Activated CD4-positive, CD25-positive, alpha-beta regulatory T cell (primary cell): Measurements from ENCODE around the gene LRRC8A.
"Not testable (repeated sequence)": the region's sequence is repeated elsewhere in the genome, so short reads cannot be mapped to it uniquely, and the experiment has no call there.

Experiments used
- DNase-seq, 4 experiments: peaks; one replicate each; lab custom pipeline; 2025; lab: John Stamatoyannopoulos, UW

Gene LRRC8A

DNA sequence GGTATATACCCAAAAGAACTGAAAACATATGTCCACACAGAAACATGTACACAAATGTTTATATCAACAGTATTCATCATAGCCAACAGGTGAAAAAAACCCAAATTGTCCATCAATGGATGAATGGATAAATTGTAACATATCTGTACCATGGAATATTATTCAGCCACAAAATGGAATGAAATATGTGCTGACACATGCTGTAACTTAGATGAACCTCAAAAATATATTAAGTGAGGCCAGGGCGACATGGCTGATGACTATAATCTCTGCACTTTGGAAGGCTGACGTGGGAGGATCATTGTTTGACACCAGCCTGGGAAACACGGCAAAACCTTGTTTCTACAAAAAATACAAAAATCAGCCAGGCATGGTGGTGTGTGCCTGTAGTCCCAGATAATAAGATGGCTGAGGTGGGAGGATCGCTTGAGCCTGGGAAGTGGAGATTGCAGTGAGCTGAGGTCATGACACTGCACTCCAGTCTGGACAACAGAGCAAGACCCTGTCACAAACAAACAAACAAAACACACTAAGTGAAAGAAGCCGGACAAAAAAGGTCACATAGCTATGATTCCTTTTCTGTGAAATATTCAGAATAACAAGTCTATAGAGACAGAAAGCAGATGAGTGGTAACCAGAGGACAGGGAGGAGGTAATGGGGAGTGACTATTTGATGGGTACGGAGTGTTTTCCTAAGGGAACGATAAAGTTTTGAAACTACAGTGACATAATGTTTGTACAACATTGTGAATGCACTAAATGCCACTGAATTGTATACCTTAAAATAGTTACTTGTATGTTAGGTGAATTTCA lies 11.6 kb upstream of the LRRC8A start:
- no peak for DNase-seq

DNA sequence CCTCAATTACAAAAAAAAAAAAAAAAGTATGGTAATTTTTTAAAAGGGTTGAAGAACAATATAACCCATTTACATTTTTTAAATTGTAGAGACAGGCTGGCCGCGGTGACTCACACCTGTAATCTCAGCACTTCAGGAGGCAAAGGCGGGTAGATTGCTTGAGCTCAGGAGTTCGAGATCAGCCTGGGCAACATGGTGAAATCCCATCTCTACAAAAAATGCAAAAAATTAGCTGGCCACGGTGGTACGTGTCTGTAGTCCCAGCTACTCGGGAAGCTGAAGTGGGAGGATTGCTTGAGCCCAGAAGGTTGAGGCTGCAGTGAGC lies 11.0 kb upstream of the LRRC8A start:
- not testable (repeated sequence) for DNase-seq

DNA sequence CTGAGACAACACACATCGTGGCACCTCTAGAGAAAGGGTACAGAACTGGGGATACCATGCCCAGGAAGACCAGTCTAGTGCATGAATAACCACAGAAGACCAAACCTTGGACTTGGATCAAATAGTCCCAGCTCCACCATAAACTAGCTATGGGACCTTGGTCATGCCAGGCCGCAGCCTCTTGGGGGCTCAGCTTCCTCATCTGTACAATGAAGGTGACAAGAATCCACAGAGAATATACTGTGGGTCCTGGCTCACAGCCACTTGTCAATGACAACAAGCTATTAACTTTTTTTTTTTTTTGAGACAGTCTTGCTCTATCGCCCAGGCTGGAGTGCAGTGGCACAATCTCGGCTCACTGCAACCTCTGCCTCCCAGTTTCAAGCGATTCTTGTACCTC lies 4.1 kb upstream of the LRRC8A start:
- no peak for DNase-seq

DNA sequence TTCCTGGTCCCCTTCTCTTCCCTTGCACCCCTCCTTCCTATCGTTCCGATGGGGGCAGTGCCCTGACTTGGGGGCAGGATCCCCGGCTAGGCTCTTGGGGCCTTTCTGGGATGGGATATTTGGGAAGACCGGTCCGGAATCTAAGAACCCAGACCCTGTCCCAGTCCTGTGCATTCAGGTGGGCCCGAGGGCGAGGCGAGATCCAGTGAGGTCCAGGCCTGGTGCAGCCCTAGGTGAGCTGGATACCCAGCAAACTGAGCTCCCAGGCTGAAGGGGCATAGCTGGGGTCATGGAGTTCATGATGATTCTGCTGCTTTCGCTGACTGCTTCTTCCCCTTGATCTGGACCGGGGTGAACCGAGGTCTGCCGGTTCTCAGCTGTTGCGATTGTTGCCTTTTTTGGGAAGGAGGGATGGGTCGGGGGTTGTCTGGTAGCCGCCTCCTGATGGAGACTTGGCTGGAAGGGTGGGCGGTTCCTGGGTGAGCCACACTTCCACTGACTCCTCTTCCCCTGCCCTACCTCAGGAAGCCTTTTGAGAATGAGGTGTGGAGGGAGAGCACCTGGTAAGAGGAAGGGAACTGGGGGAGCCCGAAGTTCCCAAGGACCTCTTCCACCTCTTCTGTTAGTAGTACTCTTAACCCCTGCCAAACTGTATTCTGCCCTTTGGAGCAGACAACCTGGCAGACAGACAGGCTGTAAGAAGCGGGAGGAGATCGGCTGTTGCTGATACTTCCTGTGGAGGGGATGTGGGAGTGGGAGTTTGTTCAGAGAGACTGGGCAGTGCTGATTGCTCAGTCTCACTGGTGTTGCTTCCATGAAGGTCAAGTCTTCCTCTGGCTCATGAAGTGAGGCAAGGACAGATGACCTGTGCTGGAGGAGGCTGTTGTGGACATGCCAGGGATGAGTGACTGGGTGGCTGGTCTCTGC lies 1.0 kb downstream of the LRRC8A start:
- no peak for DNase-seq

DNA sequence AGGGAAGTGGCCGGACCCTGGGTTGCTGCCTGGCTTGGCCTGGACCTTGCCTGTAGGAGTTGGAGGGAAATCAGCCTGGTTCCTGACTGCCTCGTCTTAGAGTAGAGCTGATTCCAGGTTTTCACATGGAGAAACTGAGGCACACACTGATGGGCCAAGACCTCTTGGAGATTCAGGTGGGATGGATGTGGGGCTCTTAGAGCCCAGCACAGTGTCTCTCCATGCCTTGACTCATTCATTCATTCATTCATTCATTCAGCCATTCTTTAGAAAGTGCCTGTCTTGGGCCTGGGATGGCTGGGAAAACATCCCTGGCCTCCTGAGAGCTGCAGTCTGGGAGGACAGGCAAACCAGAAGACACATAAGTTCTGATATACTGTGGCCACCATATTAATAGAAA lies 2.2 kb downstream of the LRRC8A start:
- DNase-seq, result no peak

DNA sequence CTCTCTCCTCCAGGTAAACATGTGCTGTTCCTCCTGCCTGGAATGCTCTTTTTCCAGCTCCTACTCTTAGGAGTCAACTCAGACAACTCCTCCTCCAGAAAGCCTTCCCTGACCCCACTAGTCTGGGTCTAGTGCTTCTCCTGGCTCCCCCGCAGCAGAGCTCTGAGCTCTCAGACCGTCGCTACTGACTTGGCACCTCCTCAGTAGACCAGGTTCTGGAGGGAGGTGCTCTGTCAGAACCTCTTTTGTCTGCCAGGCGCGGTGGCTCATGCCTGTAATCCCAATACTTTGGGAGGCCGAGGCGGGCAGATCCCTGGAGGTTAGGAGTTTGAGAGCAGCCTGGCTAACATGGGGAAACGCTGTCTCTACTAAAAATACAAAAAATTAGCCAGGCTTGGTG lies 3.4 kb downstream of the LRRC8A start:
- no peak for DNase-seq

GRCh38 chr9:128885798-128886197 lies 3.9 kb downstream of the LRRC8A start:
- no peak for DNase-seq

DNA sequence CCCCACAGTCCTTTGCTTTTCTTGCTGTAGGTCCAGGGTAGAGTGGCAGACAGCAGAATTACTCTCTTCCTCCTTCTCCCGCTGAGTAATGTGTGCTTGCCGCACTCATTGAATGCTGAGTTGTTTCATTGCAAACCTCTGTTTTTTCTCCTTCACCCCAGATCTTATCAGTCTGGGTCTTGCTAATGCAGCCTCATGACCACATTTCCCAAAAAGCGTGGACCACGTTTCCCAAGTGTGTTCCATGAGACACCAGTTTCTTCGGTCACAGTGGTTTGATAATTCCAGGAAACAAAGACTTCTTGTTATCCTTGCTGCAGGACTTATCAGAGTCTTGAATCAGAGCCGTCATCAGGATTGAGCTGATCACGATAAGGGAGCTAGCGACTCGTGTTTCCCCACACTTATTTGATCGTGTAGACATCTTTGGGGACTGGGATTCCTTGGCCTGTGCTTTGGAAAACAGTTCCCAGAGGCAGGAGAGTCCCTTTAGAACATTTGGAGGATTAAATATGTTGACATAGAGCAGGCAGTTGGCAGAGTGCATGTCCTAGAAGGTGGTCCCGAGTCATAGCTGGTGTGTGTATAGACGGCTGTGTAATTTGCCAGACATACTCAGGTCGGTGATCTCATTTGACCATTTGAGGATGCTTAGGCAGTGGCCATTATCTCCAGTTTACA lies 4.4 kb downstream of the LRRC8A start:
- DNase-seq, result no peak

DNA sequence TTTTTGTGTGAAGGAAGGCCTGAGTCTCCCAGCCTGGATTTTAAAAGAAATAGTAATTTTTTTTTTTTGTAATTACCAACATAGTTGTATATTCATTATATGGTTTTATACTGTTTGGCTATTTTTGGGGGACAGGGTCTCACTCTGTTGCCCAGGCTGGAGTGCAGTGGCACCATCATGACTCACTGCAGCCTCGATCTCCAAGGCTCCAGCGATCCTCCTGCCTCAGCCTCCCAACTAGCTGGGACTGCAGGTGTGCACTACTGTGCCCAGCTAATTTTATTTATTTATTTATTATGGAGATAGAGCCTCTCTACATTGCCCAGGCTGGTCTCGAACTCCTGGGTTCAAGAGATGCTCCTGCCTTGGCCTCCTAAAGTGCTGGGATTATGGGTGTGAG lies 5.1 kb downstream of the LRRC8A start:
- no peak for DNase-seq

DNA sequence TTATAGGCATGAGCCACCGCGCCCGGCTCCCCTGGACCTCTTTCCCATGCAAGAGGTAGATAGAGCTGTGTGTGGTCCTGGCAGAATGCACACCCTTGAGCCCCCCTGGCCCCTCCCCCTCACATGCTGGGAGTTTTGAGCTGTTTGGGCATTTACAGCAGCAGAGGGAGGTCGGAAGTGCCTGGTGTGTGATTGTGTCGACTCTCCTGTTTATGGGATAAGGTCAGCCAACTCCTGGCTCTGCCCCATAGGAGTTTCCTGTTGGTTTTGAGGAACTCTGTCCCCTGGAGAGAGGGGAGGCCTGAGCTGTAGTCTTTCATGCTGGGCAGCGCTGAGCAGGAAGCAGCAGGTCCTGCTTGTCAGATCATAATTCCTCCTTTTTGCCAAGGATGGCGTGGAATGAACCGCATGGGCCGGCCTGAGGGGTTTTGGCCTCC lies 6.0 kb downstream of the LRRC8A start:
- no peak for DNase-seq

GRCh38 chr9:128891321-128892220 lies 9.6 kb downstream of the LRRC8A start:
- DNase-seq, result no peak

- no peak for DNase-seq
These were observed 10.4 kb downstream of the LRRC8A start for GRCh38 chr9:128892221-128892921.

- no peak for DNase-seq
These were observed 11.4 kb downstream of the LRRC8A start for GRCh38 chr9:128893354-128893753.

- DNase-seq, result no peak
These were observed 12.8 kb downstream of the LRRC8A start for GRCh38 chr9:128894764-128895163.

DNA sequence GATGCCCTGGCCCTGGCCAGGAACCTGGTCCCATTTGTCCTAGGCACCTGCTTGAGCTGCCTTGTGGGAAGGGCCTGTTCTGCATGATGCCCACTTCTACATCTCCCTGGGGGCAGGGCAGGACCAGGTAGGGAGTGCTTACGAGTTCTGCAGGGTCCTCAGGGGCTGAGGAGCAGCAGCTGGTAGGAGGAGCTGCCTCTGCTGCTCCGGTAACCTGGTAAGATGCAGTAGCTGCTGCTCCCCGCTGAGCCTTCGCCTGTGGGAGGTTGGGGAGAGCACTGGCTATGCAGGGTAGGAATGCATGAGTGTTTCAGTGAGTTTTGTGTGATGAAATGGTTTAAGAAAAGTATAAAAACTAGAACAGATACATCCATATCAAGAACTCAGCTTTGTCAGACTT lies 13.6 kb downstream of the LRRC8A start:
- no peak for DNase-seq

DNA sequence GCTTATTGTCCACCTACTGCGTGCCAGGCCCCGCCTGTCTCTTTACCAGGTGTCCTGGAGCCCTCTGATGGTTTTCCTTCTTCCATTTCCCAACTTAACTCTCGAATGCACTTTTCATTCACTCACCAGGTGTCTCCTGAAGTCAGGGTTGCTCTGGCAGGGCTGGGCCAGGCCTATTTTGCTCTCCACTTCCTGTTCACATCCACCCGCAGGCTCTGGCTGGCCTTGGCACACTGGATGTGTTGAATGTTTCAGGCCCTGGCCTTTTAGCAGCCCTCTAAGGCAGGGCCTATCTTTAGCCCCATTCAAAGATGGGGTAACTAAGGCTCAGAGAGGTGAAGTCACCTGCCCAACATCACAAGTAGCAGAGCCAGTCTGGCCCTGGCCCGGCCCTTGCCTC lies 16.4 kb downstream of the LRRC8A start:
- DNase-seq, result no peak

DNA sequence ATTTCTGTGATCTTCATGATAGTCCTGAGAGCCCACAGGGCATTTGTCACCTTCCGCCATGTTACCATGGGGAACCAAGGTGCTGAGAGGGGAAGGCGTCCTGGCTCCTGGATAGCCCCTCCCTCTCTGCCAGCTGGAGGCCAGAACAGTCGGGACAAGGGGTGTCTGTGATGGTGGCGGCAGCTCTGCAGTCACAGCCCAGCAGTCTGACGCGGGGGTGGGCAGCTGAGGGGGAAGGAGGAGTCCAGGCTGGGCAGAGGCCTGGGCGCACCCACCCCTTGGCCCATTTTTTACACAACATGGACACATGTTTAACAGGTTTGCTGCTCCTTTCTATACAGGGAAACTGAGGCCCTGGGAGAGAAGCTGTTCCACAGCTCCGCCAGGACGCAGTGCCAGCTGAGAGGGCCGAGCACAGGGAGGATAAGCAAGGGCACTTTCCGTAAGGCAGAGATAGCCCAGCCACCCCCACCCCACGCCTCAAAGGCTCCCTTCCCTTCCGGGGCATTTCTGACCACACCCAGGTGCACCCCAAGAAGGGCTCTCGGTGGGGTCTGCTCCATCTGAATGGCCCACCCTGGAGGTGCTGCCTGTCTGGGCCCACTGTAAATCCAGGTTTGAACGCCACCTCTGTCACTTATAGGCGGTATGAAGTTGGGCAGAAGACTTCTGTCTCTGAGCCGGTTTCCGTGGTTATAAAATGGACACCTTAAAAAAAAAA lies 17.1 kb downstream of the LRRC8A start:
- no peak for DNase-seq

- DNase-seq, result no peak
These were observed 17.8 kb downstream of the LRRC8A start for GRCh38 chr9:128899566-128900322.

DNA sequence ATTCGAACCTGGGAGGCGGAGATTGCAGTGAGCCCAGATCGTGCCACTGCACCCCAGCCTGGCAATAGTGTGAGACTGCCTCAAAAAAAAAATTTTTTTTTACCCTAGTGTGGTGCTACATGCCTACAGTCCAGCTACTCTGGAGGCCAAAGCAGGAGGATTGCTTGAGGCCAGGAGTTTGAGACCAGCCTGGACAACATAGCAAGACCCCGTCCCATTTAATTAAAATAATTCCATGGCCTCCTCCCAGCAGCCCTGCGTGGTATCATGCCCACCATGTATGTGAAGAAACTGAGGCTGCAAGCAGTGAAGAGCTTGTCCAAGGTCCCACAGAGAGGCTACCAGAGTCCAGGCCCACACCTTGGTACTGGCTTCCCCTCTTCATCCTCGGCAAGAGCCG lies 19.4 kb downstream of the LRRC8A start:
- no peak for DNase-seq

- no peak for DNase-seq
These were observed 19.9 kb downstream of the LRRC8A start for GRCh38 chr9:128901822-128902221.
